CD4-positive, alpha-beta T cell treated with Interleukin-2 at 100 ng/mL for 4 hours (primary cell): ENCODE measurements around the gene GNA12.

Experiments
- DNase-seq: peaks from one replicate; pipeline ENCODE4 v3.0.0-alpha.2; 2020; ENCODE audit warnings: low spot score

GNA12 gene

DNA sequence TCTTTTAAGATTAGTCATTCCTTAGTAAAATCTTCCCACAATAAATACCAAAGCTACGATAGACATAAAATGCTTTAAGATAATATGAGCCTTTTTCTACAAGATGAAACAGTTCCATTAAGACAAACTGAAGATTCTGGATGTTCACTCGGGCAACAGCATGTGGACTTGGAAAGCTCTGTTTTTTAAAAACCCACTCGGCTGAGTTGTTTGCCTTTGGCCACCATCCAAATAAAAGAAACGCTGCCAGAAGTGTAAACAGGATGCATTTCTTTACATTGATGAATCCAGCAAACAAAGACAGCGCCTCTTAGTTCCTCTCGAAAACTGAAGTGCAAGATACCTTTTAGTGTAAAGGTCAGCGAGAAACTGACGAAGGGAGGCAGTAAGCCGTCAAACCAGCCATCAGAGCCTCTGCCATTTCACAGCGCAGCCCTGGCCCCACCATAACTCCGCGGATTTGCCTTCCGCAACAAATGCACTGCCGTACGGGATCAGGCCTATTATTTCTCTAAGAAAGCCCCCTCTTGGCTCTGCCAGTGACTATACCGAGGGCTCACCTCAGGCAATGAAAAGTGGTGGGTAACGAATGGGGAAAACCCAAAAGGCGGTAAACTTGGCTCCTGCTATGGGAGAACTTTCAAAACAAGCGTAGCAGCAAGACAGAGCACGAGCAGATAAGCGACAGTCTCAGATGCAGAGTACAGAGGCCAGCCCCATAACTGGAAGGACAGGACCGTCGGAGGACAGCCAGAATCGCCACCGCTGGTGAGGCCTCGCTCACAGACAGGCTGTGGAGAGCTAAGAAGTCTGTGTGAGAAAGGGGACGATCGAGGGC is 41.4 kb downstream of the GNA12 start:
- DNase-seq: no peak

DNA sequence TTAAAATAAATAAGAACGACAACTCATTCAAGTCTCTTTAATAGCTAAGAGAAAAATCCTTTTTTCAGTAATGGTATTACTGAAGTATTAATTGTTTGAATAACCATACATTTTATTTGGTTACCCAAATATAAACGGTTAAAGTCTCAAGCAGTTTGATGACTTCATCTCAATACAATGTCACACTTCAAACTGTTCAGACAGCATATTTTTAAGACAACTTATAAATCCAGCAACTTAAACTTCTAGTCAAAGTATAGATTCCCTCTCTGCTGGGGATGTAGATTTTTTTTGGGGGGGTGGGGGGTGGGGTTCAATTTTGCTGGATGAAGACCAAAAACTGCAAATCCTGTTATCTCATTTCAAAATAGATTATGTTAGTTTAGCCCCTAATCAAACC is 42.0 kb downstream of the GNA12 start:
- DNase-seq: no peak

DNA sequence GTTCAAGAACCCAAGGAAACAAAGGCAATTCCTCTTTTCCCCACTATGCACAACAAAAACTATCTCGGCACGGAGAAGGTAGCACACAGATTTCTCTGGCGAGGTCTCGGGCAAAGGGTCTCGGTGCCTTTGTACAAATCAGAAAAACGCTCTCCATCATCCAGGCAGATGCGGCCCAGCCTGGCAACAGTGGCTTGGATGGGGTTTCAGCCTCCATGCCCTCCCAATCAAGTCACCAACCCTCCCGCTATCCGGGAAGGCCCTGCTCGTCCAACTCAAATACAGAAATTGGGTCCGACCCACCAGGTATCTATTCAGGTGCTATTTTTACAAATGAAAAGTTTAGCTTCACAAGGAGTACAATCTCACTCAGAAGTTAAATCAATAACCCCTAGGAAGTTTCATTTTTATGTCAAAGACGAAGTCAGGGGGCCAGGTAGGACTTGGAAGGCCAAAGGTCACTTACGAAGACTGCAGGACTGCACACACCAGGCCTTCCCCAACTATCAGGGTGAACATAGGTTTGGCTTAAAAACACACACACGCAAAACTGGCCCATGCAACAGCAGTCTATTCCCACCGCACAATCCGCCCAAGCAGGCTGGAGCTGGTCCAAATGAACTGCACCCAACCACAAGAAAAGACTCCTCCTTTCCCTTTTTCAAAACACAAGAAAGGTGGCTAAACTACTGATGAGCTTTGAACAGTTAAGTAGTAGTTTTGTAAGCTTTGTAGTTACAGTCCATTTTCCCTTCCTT is 43.0 kb downstream of the GNA12 start:
- DNase-seq: no peak

DNA sequence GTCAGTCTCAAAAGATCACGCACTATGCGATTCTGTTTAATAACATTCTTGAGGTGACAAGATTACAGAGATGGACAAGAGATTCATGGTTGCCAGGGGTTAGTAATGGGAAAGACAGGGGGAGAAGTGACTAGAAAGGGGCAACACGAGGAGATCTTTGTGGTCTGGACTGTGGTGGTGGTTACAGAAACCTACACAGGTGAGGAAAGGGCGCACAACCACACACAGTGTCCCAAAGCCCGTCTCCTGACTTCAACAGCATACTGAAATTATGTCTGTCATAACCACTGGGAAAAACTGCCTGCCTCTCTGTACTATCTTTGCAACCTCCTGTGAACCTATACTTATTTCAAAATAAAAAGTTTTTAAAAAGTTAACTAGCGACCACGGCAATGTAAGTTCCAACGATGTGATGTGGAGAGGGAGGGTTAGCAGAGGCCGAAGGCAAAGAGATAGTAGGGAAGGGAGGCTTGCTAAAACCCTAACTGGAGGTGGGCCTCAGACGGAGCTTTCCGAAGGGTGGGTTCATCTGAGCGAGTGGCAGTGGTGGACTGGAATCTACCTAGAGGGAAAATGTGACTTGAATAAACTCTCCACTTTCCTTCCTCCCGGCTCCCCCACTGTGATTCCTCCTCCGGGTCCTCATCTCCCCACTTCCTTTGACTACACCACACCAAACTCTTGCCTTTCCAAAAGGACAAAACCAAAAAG is 43.7 kb downstream of the GNA12 start:
- DNase-seq: no peak

DNA sequence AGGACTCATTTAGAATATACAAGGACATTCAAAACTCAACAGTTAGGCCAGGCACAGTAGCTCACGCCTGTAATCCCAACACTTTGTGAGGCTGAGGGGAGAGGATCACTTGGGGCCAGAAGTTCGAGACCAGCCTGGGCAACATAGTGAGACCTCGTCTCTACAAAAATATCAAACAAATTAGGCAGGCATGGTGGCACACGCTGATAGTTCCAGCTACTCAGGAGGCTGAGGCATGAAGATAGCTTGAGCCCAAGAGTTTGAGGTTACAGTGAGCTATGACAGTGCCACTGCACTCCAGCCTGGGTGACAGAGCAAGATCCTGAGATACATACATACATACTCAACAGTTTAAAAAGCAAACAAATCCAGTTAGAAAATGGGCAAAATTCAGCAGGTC is 44.9 kb downstream of the GNA12 start:
- no peak for DNase-seq

DNA sequence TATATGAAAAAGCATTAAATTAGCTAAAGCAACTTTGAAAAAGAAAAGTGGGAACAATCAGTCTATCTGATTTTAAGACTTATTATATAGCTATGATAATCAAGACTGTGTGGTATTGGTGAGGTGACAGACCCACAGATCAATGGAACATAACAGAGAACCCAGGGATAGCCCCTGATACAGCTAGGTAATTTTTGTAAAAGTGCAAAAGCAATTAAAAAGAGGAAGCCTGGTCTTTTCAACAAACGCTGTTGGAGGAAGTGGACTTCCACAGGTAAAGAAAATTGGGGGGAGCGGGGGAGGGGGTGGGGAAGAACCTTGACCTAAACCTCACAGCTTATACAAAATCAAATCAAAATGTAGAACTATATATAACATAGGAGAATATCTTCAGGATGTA is 45.4 kb downstream of the GNA12 start:
- no peak for DNase-seq

DNA sequence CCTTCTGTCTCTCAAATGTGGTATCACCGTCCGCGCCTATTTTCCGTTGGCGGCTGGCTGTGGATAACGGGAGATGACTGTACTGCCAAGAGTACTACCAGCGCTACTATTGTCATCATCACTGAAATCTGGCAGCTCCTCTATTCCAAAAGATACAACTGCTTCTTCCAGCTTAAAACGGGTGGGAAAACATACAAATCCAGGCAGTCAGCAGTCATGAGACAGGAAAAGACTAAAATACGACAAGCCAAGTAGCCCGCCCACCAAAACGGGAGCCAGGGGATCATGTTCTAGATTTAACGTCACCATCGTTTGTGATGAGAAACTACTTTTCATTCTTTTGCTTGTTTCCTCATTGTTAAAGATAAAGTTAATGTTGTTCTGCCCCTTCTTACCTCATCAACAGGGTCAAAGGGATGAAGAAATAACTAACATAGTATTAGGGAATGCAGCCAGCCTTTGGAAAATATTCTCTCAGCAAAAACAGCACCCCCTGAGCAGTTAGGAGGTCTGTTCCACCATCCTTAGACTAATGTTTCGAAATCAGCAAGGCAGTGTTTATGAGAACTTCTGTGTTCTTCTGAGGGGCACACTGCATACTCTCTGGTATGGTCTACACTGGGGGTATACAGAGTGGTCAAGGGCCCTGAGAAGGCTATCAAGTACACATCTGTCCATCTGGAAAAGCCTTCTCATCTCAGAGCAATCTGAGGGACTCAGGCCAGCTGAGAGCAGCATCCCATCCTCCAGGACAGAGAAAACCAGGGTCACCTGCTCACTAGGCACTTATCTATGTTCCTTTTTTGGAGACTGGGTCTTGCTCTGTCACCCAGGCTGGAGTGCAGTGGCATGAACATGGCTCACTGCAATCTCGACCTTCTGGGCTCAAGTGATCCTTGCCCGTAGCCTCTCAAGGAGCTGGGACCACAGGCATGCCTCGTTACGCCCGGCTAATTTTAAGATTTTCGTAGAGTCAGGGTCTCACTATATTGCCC is 47.5 kb downstream of the GNA12 start:
- DNase-seq: no peak

DNA sequence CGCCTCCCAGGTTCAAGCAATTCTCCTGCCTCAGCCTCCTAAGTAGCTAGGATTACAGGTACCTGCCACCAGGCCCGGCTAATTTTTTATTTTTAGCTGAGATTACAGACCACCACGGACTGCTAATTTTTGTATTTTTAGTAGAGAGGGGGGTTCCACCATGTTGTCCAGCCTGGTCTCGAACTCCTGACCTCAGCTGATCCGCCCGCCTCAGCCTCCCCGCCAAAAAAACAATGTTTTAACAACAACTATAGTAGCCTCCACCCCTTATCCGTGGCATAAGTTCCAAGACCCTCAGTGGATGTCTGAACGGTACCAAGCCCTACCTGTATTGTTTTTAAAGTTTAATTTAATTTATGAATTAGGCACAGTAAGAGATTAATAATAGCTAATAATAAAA is 48.2 kb downstream of the GNA12 start:
- DNase-seq: no peak

DNA sequence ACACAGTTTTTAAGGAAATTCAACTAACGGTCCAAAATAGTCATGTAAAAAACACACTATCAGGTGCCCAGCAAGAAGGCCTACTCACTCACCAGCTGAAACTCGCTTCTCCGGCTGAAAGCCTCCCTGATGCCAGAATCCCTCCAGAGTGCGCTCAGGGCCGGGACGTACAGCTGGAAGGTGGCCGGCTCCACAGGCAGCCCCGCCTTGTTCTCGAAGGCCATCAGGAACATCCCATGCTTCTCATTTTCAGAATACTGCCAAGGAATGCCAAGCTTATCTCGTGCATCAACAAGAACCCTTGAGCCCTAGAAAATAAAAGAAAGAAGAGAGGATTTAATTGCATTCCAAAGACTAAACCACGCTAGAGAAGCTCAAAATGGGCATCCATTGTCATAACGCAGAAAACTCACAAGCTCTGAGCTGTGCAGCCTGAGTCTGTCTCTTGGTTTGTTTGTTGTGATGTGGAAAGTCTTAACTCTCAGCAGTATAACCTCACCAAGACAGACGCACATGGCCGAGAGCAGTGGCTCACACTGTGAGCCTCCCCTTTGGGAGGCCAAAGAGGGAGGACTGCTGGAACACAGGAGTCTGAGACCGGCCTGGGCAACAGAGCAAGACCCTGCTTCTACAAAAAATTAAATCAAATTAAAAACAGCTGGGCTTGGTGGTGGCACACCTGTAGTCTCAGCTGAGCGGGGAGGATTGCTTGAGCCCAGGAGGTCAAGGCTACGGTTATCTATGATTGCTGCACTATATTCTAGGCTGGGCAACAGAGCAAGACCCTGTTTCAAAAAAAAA is 49.1 kb downstream of the GNA12 start:
- DNase-seq: no peak

DNA sequence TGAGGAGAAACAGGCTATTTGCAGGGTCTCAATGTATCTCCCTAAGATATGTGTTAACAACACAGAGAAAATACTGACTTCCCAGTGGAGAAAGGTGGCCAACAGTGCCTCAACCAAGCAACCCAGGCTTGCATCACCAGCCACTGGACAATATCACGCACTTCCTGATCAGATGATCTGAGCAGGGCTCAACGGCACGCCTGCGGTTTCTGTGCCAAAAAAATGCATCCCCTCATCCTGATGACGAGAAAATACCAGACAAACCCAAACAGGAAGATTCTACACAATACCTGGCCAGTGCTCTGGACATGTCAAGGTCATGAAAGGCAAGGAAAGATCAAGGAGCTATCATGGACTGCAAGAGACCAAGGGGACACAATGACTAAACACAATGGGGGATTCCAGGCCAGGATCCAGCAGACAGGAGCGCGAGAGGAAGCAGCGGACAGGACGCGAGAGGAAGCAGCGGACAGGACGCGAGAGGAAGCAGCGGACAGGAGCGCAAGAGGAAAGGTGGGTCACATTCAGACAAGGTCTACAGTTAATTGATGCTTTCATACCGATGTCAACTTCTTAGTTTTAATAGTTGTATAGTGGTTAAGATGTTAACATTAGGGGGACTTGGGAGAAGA is 51.1 kb downstream of the GNA12 start:
- no peak for DNase-seq

DNA sequence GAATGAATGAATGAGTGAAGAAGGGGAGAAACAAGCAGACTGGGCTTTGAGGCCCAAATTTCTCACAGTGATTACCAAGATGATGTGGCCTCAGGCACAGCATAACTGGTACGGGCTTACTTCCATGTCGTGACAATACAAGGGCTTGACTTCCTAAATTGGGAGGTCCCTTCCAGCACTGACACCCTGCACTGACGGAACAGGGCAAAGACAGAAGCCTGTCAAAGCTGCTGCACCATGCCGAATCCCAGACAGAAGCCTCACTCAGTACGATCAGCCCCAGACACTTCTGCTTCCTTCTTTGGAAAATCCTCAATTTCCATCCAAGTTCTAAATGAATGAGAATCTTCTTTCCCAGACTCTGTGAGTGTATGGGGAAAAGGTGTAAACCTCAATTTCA is 51.9 kb downstream of the GNA12 start:
- no peak for DNase-seq

DNA sequence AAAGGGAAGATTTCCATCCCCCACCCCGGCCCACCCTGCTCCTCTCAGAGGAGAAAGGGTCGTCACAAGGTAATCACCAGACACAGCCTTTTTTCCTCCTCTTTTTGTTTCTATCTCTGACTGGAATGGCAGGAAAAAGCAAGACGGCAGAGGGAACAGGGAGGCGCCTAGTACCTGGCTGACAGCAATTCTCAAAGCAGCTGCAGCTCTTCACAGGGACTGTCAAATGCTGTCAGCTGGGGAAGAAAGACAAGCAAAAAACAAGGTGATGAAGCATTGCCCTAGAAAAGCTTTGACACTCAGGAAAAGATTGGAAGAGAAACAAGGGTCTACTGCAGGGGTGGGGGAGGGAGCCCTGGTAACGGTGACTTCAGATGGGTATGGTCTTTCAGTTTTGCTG is 52.7 kb downstream of the GNA12 start:
- no peak for DNase-seq

DNA sequence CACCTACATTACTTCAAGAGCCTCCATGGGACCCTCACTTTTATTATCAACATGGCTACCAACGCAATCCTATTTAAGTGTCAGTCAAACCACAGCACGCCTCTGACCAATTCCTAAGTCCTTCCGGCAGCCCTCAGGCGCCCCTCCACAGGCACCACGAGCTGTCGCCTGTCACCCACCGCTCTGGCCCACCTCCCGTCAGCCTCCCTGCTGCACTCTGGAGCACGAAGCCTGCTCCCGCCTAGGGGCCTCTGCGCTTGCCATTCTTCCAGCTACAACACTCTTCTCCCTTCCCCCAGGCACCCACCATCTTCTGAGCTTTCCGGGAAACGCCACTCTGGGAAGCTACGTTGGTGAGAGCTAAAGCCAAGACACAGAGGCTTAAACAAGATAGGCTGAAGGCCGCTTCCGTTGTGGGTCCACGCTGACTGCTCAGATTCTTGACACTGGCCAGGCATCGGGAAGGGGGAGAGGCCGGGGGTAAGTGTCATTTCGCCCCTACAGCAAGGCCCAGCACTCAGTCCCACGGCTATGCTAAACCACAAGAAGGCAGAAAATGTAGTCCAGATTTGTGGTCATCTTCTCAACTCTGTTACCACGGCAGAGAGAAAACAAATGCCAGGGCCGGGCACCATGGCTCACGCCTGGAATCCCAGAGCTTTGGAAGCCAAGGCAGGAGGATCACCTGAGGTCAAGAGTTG is 56.7 kb downstream of the GNA12 start:
- DNase-seq: no peak

DNA sequence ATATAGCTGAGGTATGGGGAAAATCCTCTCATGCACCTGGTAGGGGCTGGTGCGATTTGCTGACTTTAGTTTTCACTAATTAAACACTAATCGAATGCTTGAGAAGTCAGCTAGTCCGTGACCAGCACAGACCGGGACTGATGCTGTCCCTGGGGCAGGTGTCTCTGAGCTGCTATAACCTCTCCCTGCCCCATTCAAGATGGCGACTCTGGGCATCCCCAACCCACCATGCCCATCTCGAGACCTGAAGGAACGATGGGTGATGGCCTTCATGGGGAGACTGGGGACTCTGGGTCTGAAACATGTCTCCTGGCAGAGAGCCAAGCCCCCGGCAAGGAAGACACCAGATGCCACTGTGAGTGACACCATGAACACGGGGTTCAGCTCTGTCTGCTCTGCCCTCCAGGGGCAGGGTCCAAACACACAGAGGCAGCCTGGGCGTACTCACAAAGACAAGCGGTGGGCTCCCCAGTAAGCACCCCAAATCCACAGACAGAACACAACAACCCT is 57.4 kb downstream of the GNA12 start:
- no peak for DNase-seq

DNA sequence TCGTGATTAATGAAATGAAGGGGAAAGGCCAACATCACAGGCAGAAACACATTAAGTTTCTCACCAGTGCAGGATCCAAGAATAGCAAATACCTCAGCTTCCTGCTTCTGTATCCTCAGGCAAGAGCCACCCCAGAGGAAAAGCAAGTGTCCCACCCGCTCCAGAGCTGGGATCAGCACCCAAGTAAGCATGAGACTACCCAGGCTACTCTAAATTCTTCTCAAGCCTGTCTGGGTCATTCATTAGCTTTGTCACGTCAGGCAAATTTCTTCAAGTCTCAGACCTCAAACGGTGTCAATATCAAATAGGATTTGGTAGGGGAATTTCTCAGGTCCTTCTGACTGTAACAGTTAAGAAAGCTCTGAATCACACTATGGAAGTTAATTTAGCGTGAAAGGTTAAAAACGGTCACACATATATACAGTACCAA is 59.0 kb downstream of the GNA12 start:
- DNase-seq: no peak

DNA sequence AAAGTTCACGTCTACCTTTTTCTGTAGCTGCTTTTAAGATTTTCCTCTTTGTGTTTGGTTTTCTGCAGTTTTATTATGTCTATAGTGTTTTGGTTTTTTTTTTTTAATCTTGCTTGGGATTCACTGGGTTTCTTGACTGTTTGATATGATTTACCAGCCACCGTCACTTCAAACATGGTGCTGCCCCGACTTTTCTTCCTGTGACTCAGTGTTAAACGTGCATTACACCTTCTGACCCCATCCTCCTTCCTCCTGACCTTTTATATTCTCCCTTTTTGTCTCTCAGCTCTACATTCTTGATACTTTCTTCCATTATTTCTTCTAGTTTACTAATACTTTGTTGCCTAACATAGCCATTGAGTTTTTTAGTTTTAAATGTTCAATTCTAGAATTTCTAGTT is 61.5 kb downstream of the GNA12 start:
- no peak for DNase-seq

DNA sequence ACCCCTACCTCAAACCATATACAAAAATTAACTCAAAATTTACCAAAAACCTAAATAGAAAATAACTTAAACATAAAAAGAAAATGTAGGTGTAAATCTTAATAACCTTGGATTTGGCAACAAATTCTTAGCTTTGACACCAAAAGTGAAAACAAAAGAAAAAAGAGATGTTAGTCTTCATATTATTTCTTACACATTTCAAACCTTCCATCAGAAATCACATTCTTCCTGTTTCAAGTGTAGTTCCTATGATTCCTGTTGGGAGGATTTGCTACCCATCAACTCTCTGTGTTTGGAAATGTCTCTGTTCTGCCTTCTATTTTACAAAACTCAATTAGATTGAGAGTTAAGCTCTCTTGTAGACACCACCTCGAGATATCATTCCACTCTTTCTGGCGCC is 62.0 kb downstream of the GNA12 start:
- no peak for DNase-seq

DNA sequence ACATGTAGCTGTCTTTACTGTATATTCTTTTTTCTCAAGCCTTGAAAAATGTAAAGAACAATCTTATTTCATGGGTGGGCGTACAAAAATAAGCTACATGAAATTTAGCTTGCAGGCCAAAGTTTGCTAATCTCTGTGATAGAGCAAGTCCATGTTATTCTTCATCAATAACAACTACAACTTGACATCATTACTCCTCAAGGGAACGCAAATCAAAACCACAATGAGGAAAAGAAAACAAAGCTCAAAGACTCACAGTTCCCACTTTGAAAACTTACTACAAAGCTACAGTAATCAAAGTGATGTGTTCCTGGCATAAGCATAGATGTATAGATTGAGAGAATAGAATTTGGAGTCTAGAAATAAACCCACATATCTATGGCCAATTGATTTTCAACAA is 62.5 kb downstream of the GNA12 start:
- DNase-seq: no peak

DNA sequence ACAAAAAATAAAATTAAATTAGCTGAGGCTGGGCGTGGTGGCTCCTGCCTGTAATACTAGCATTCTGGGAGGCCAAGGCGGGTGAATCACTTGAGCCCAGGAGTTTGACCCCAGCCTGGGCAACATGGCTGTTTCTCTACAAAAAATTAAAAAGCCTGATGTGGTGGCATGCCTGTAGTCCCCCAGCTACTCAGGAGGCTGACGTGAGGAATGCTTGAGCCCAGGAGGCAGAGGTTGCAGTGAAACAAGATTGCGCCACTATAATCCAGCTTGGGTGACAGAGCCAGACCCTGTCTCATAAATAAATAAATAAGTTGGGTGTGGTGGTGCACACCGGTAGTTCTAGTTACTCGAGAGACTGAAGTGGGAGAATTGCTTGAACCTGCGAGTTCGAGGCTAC is 65.1 kb downstream of the GNA12 start:
- DNase-seq: no peak
